OCI-LY3 (cell line): ENCODE measurements around the gene CCDC154.
A peak's percentile ranks its signal among the peaks of the same experiment; 100 is the strongest.

Experiments used
- H2AFZ ChIP-seq: fragments of 200-600, 300-600 bp; shearing (Covaris generic); 2 replicates; pipeline ENCODE4 v1.6.0; 2014; ENCODE audit warnings: antibody characterized with exemption, low read depth, low read length
- H3K27ac ChIP-seq: fragments of 200-600, 300-600 bp; sonication (generic); 2 replicates; pipeline ENCODE4 v1.5.1; 2014; ENCODE audit warnings: mild to moderate bottlenecking, low read length, moderate library complexity, mixed read lengths
- H3K27me3 ChIP-seq: fragments of 200-600, 300-600 bp; sonication (generic); 2 replicates; pipeline ENCODE4 v1.6.1; 2014; ENCODE audit warnings: low read depth, low read length, mixed read lengths
- H3K36me3 ChIP-seq: fragments of 200-600, 300-600 bp; sonication (generic); replicated peaks from 2 replicates; pipeline ENCODE3; 2014; ENCODE audit warnings: low read depth, low read length, mixed read lengths
- H3K4me1 ChIP-seq: fragments of 300-600, 200-600 bp; sonication (generic); 2 replicates; pipeline ENCODE4 v1.6.1; 2014; ENCODE audit warnings: low read length, mixed read lengths
- H3K4me2 ChIP-seq: fragments of 200-600, 300-600 bp; sonication (generic); 2 replicates; pipeline ENCODE4 v1.6.1; 2014; ENCODE audit warnings: low read length, mixed read lengths
- H3K4me3 ChIP-seq: fragments of 300-600, 200-600 bp; sonication (generic); 2 replicates; pipeline ENCODE4 v1.5.1; 2014; ENCODE audit warnings: antibody characterized with exemption, mild to moderate bottlenecking, low read length, moderate library complexity
- H3K79me2 ChIP-seq: fragments of 300-600, 200-600 bp; shearing (Covaris generic); 2 replicates; pipeline ENCODE4 v1.6.1; 2014; ENCODE audit warnings: mild to moderate bottlenecking, low read length, mixed read lengths
- H3K9ac ChIP-seq: fragments of 300-600, 200-600 bp; shearing (Covaris generic); 2 replicates; pipeline ENCODE4 v1.6.0; 2014; ENCODE audit warnings: mild to moderate bottlenecking, low read length, moderate library complexity
- H3K9me3 ChIP-seq: fragments of 200-600, 300-600 bp; shearing (Covaris generic); 2 replicates; pipeline ENCODE4 v1.6.1; 2014; ENCODE audit warnings: low read length, mixed read lengths; ENCODE audit not compliant: insufficient read depth
- H4K20me1 ChIP-seq: fragments of 200-600, 300-600 bp; sonication (generic); 2 replicates; pipeline ENCODE4 v1.6.1; 2016; ENCODE audit warnings: low read length, mixed read lengths; ENCODE audit not compliant: insufficient read depth
- EZH2phosphoT487 ChIP-seq: fragments of 200-600 bp; shearing (Covaris generic); IDR thresholded peaks from 2 replicates; pipeline ENCODE4 v1.6.1; 2018; ENCODE audit warnings: antibody characterized with exemption, mixed run types, low read depth
- TF ChIP-seq, protein P1 (sequence below): fragments of 200-600, 300-600 bp; sonication (generic); IDR thresholded peaks from 2 replicates; pipeline ENCODE4 v1.5.1; 2014; ENCODE audit warnings: antibody characterized with exemption, low read length, low read depth

The CCDC154 gene

DNA sequence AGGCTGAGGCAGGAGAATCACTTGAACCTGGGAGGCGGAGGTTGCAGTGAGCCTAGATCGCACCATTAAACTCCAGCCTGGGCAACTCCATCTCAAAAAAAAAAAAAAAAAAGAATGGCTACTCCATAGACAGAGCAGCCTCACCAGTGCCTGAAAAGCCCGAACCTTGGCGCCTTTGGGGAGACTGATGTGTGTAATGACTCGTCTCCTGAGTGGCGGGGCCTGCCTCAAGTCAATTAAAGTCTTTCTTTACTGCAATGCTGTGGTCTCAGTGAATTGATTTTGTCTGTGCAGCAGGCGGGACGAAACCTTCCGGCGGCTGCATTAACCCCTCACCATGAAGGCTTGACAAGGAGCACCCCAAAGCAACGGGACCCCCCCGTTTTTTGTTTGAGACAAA lies 20.3 kb downstream of the CCDC154 start:
- no peak overlapping the region for H3K27ac ChIP-seq
- H3K4me2 ChIP-seq, result no peak overlapping the region
- H3K9ac ChIP-seq, result no peak overlapping the region
- H3K36me3 ChIP-seq, result peaks cover 2% of the 10 kb centered on the region
- H3K4me3 ChIP-seq, result no peak overlapping the region
- H3K79me2 ChIP-seq, result peaks cover 15% of the 10 kb centered on the region
- H3K27me3 ChIP-seq, result no peaks in the 10 kb centered on the region
- no peak for TF ChIP-seq EZH2phosphoT487
- TF ChIP-seq, protein P1, sequence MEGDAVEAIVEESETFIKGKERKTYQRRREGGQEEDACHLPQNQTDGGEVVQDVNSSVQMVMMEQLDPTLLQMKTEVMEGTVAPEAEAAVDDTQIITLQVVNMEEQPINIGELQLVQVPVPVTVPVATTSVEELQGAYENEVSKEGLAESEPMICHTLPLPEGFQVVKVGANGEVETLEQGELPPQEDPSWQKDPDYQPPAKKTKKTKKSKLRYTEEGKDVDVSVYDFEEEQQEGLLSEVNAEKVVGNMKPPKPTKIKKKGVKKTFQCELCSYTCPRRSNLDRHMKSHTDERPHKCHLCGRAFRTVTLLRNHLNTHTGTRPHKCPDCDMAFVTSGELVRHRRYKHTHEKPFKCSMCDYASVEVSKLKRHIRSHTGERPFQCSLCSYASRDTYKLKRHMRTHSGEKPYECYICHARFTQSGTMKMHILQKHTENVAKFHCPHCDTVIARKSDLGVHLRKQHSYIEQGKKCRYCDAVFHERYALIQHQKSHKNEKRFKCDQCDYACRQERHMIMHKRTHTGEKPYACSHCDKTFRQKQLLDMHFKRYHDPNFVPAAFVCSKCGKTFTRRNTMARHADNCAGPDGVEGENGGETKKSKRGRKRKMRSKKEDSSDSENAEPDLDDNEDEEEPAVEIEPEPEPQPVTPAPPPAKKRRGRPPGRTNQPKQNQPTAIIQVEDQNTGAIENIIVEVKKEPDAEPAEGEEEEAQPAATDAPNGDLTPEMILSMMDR, result no peak
- peaks cover 3% of the 10 kb centered on the region; the same call in 1 of the 2 replicates for H3K4me1 ChIP-seq
- no peaks in the 10 kb centered on the region for H4K20me1 ChIP-seq
- H2AFZ ChIP-seq, result no peak overlapping the region
- peaks cover 6% of the 10 kb centered on the region; the same call in 1 of the 2 replicates for H3K9me3 ChIP-seq

DNA sequence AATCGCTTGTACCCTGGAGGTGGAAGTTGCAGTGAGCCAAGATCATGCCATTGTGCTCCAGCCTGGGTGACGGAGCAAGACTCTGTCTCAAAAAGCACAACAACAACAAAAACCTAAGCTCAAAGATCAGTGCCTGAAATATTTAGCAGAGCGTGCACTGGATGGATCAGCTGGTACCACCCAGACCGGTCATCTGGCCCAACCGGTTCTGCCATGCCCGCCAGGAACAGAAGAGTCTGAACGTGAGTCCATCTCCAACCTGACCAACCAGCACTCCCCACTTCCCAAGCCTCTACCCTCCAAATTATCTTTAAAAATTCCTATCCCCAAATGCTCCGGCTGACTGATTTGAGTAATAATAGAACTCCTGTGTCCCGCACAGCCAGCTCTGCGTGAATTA lies 22.3 kb downstream of the CCDC154 start:
- TF ChIP-seq, protein P1, result no peak
- TF ChIP-seq EZH2phosphoT487, result no peak
- Histone ChIP-seq H3K36me3 (peaks cover 4% of the 10 kb centered on the region), H3K79me2 (peaks cover 30% of the 10 kb centered on the region), H4K20me1 (no peaks in the 10 kb centered on the region), H3K9ac (no peak overlapping the region), H3K27ac (0 out of 2 replicates have a peak overlapping the region, but pooled peaks have one; percentile 90), H3K4me1 (peaks cover 3% of the 10 kb centered on the region; the same call in 1 of the 2 replicates), H3K9me3 (peaks cover 6% of the 10 kb centered on the region; the same call in 1 of the 2 replicates), H2AFZ (no peak overlapping the region), H3K27me3 (no peaks in the 10 kb centered on the region), H3K4me3 (0 out of 2 replicates have a peak overlapping the region, but pooled peaks have one; percentile 9), H3K4me2 (no peak overlapping the region)

DNA sequence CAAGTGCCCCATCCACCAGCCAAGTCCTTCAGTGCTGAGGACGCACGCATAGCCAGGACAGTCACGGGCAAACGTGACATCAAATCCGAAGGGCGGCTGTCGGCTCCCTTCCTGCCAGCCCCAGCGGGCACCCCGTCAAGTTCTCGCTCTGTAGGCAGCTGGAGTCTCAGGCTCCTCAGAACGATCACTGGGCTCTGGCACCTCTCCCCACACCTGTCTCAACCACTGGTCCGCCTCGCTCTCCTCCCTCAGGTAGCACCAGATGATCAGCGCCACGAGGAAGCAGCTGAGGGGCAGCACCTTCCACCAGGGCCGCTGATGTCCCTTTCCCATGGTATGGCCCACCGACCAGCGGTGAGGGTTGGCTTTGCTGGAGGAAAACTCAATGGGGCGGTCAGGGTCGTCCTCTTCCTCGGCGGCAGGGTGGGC lies 24.2 kb downstream of the CCDC154 start:
- H3K36me3 ChIP-seq, result peaks cover 4% of the 10 kb centered on the region
- H3K27ac ChIP-seq, result peak overlapping the region; percentile 16
- peaks cover 30% of the 10 kb centered on the region for H3K79me2 ChIP-seq
- peak overlapping the region; percentile 95 for H3K4me2 ChIP-seq
- peaks cover 3% of the 10 kb centered on the region; the same call in 1 of the 2 replicates for H3K4me1 ChIP-seq
- H3K27me3 ChIP-seq, result no peaks in the 10 kb centered on the region
- H3K9me3 ChIP-seq, result peaks cover 6% of the 10 kb centered on the region; the same call in 1 of the 2 replicates
- H3K9ac ChIP-seq, result peak overlapping the region; percentile 80
- H2AFZ ChIP-seq, result no peak overlapping the region
- peak overlapping the region; percentile 95 for H3K4me3 ChIP-seq
- TF ChIP-seq, protein P1, result no peak
- no peak for TF ChIP-seq EZH2phosphoT487
- H4K20me1 ChIP-seq, result no peaks in the 10 kb centered on the region

DNA sequence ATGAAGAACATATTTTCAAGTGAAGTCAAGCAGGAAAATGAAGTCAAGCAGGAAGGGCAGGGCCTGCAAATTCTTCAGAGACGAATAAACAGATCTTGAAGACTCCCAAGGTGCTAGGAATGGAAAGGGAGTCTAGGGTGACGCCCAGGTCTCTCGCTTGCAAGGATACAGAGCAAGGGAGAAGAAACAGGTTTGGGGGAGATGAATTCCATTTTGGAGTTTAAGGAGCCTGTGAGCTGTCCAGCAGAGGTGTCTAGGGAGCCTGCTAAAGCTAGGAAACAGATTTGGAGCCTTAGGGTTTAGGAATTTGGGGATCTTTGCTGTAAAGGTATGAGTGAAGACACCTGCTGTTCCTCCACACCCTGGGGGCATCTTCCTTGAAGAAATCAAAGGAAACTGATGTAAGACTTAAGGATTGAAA lies 27.8 kb downstream of the CCDC154 start:
- no peak overlapping the region for H3K4me2 ChIP-seq
- no peak overlapping the region for H3K4me3 ChIP-seq
- peaks cover 13% of the 10 kb centered on the region for H3K36me3 ChIP-seq
- H4K20me1 ChIP-seq, result peaks cover 4% of the 10 kb centered on the region
- peaks cover 41% of the 10 kb centered on the region for H3K79me2 ChIP-seq
- H3K9ac ChIP-seq, result no peak overlapping the region
- no peaks in the 10 kb centered on the region for H3K27me3 ChIP-seq
- no peaks in the 10 kb centered on the region for H3K9me3 ChIP-seq
- H3K4me1 ChIP-seq, result peaks cover 7% of the 10 kb centered on the region; the same call in 1 of the 2 replicates
- H2AFZ ChIP-seq, result no peak overlapping the region
- TF ChIP-seq EZH2phosphoT487, result no peak
- TF ChIP-seq, protein P1, result no peak
- no peak overlapping the region; the same call in 1 of the 2 replicates for H3K27ac ChIP-seq
